HEK293T (cell line): Measurements from ENCODE around the gene SMC6.

Experiments used
- ARNT ChIP-seq: fragments of 450-650 bp; IDR thresholded peaks from 2 replicates; pipeline ENCODE4 v1.6.1; 2017; ENCODE audit warnings: mild to moderate bottlenecking
- BHLHE40 ChIP-seq: fragments of 450-650 bp; IDR thresholded peaks from 2 replicates; pipeline ENCODE4 v1.6.1; 2016; ENCODE audit warnings: mild to moderate bottlenecking, moderate library complexity, borderline replicate concordance
- ELF4 ChIP-seq: fragments of 450-650 bp; IDR thresholded peaks from 2 replicates; pipeline ENCODE4 v1.6.1; 2017; ENCODE audit warnings: antibody characterized with exemption
- FOXA1 ChIP-seq: fragments of 450-650 bp; IDR thresholded peaks from 2 replicates; pipeline ENCODE4 v1.6.1; 2016; ENCODE audit warnings: mild to moderate bottlenecking
- FOXK2 ChIP-seq: fragments of 450-650 bp; IDR thresholded peaks from 2 replicates; pipeline ENCODE4 v1.6.1; 2016; ENCODE audit warnings: mild to moderate bottlenecking
- HDGF ChIP-seq: fragments of 450-650 bp; IDR thresholded peaks from 2 replicates; pipeline ENCODE4 v1.6.1; 2017; ENCODE audit warnings: antibody characterized with exemption, borderline replicate concordance
- L3MBTL2 ChIP-seq: fragments of 450-650 bp; conservative IDR thresholded peaks from 2 replicates; pipeline ENCODE4 v1.6.1; 2016; ENCODE audit warnings: mild to moderate bottlenecking
- LEF1 ChIP-seq: fragments of 450-650 bp; IDR thresholded peaks from 2 replicates; pipeline ENCODE4 v1.6.1; 2017; ENCODE audit warnings: mild to moderate bottlenecking, borderline replicate concordance
- NFRKB ChIP-seq: fragments of 450-650 bp; IDR thresholded peaks from 2 replicates; pipeline ENCODE4 v1.6.1; 2016; ENCODE audit warnings: mild to moderate bottlenecking, moderate library complexity
- SP1 ChIP-seq: fragments of 450-650 bp; IDR thresholded peaks from 2 replicates; pipeline ENCODE4 v1.6.1; 2017
- SUZ12 ChIP-seq: fragments of 450-650 bp; IDR thresholded peaks from 2 replicates; pipeline ENCODE4 v1.6.1; 2016; ENCODE audit warnings: mild to moderate bottlenecking
- TARDBP ChIP-seq: fragments of 450-650 bp; IDR thresholded peaks from 2 replicates; pipeline ENCODE4 v1.6.1; 2016
- ZNF384 ChIP-seq: fragments of 450-650 bp; IDR thresholded peaks from 2 replicates; pipeline ENCODE4 v1.6.1; 2016
- TF ChIP-seq, protein P1 (sequence below): fragments of 450-650 bp; IDR thresholded peaks from 2 replicates; pipeline ENCODE4 v1.6.1; 2016

DNA sequence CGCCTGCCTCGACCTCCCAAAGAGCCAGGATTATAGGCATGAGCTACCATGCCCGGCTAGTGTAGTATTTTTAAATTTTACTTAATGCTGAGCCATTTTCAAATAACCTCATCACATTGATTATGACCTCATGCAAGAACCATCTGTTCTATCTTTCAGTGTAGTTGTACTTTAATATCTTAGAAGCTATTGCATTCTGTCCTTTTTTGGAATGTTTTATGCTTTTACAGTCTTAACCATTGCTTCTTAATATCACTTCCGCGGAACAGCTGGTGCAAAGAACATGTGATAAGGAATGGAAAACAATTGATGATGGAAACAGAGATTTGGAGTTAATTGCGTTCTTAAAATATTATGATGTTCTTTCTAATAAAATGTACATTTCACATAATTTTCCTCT, 3.1 kb upstream of the SMC6 start:
- TF ChIP-seq FOXK2 (no peak), SUZ12 (no peak), L3MBTL2 (no peak), NFRKB (no peak), BHLHE40 (no peak), TARDBP (no peak), SP1 (no peak), ELF4 (no peak), ZNF384 (no peak), ARNT (no peak), FOXA1 (no peak), LEF1 (no peak), HDGF (no peak)
- TF ChIP-seq, protein P1, sequence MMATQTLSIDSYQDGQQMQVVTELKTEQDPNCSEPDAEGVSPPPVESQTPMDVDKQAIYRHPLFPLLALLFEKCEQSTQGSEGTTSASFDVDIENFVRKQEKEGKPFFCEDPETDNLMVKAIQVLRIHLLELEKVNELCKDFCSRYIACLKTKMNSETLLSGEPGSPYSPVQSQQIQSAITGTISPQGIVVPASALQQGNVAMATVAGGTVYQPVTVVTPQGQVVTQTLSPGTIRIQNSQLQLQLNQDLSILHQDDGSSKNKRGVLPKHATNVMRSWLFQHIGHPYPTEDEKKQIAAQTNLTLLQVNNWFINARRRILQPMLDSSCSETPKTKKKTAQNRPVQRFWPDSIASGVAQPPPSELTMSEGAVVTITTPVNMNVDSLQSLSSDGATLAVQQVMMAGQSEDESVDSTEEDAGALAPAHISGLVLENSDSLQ, result no peak
